NCI-H1092 (cell line): ENCODE data around the gene TMEM238.
"Not testable (repeated sequence)": the region's sequence is repeated elsewhere in the genome, so short reads cannot be mapped to it uniquely, and the experiment has no call there.

ENCODE experiments used
- DNase-seq: peaks from one replicate; lab custom pipeline; 2025; lab: John Stamatoyannopoulos, UW

The TMEM238 gene, protein sequence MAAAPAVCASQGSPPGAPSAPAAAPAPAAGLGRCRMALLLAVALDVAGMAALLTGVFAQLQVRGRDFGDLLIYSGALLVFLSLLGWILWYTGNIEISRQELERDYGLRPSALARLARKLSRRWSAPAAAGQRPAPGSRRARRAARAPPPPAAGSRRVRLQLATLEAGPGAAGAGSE

GRCh38 chr19:55384131-55384919 lies at the start of gene TMEM238:
TMEM238 (minus strand) TSS chr19:55384292; CDS start chr19:55384259, 33 bp downstream.
- DNase-seq: no peak

DNA sequence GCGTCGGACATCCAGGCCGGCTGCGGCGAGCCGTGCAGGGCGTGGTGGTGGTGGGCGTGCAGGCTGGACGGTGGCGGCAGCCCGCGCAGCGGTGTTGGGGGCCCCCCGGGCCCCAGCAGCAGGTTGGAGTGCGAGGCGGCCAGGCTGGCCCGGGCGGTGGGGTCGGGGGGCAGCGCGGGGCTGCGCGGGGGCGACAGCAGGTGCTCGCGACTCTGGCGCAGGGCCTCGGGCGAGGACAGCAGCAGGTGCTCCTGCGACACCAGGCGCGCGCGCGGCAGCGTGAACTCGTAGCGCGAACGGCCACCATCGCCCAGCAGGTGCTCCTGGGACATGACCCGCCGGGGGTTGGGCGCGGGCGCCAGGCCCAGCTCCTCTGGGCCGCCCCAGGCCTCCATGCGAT lies 49.2 kb upstream of the TMEM238 start:
- no peak for DNase-seq

DNA sequence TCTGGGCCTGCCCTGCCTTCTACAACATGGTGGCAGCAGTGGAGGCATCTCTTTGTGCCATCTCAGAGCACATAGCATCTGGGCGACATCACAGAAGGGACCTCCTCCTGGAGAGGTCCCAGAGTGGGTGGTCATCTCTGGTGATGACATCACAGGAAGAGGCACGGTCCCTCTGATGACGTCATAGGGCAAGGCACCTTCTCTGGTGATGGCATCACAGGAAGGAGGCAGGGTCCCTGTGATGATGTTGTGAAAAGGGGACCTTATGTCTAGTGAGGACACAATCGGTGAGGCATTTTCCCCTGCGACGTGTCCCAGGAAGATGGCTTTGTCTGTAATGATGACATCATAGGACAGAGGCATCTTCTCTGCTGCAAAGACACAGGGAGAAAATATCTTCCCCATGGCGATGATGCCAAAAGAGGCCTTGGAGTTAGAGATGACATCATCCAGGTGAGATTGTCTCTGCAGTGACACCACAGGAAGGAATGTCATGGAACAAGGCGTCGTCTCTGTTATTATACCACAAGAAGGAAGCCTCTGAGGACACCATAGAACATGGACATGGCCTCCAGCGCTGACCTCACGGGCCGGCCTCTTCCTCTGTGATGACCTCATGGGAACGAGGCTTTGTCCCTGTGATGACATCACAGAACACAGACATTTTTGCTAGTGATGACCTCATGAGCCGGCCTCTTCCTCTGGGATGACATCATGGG lies 48.3 kb upstream of the TMEM238 start:
- no peak for DNase-seq

GRCh38 chr19:55431183-55431582 lies 47.1 kb upstream of the TMEM238 start:
- DNase-seq: no peak

- DNase-seq: no peak
Observed at GRCh38 chr19:55426042-55426441, 42.0 kb upstream of the TMEM238 start.

DNA sequence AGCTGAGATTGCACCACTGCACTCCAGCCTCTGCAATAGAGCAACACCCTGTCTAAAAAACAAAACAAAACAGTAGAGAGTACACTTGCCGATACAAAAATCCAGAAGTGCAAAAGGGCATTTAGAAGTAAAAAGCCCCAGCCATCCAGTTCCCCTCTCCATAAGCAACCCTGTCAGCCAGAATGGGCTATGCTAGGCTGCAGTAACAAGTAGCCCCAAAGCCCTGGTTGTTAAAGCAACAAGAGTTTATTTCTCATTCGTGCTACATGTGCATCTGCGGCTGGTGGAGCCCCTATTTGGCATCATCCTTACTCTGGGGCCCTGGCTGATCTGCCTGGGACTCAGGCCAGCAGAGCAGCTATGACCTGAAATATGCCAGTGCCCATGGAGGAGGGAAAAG lies 40.4 kb upstream of the TMEM238 start:
- DNase-seq: no peak

GRCh38 chr19:55423225-55424005 lies 39.3 kb upstream of the TMEM238 start:
- DNase-seq: no peak

- not testable (repeated sequence) for DNase-seq
Observed at GRCh38 chr19:55421281-55421680, 37.2 kb upstream of the TMEM238 start.

GRCh38 chr19:55419624-55420236 lies 35.6 kb upstream of the TMEM238 start:
- DNase-seq: no peak

DNA sequence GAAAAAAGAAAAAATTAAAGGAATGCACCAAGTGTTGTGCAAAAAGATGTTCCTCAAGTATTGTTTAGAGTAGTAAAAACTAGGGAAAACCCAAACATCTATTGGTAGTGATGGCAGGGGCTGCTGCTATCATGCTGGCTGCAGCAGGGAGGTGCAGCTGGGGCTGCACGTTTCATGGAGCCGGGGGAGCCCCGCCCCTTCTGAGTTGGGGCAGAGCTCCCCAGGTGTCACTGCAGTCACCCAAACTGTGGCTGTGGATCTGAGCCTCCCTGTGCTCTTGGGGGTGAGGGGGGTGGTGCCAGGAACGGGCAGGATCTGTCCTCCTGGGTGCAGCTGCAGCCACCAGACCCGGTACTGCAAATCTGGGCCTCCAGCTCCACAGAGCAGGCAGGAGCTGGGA lies 35.0 kb upstream of the TMEM238 start:
- no peak for DNase-seq

GRCh38 chr19:55418185-55418584 lies 34.1 kb upstream of the TMEM238 start:
- DNase-seq: no peak

- DNase-seq: no peak
Observed at GRCh38 chr19:55410168-55410567, 26.1 kb upstream of the TMEM238 start.

- DNase-seq: not testable (repeated sequence)
Observed at GRCh38 chr19:55409179-55409578, 25.1 kb upstream of the TMEM238 start.

DNA sequence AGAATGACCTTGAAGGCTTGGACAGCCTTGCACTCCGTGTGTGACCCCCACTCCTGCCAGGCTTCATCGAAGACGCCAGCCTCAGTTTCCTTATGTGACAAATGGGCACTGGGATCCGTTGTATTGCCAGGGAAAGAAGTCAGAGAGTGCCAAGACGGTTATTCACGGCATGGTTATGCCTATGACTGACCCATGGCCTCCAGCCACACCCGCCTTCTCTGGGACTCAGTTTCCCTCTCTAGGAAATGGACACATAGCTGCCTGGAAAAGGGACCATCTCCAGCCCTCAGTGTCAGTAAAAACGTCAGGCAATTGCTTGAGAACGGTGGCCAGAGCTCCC lies 24.4 kb upstream of the TMEM238 start:
- DNase-seq: no peak

- peak; percentile 97 for DNase-seq
Observed at GRCh38 chr19:55407800-55408532, 23.9 kb upstream of the TMEM238 start.

GRCh38 chr19:55407550-55407799 lies 23.4 kb upstream of the TMEM238 start, which contains the start of gene UBE2S:
UBE2S (minus strand) TSS chr19:55407788; CDS start chr19:55407589, 199 bp downstream.
- not testable (repeated sequence) for DNase-seq

DNA sequence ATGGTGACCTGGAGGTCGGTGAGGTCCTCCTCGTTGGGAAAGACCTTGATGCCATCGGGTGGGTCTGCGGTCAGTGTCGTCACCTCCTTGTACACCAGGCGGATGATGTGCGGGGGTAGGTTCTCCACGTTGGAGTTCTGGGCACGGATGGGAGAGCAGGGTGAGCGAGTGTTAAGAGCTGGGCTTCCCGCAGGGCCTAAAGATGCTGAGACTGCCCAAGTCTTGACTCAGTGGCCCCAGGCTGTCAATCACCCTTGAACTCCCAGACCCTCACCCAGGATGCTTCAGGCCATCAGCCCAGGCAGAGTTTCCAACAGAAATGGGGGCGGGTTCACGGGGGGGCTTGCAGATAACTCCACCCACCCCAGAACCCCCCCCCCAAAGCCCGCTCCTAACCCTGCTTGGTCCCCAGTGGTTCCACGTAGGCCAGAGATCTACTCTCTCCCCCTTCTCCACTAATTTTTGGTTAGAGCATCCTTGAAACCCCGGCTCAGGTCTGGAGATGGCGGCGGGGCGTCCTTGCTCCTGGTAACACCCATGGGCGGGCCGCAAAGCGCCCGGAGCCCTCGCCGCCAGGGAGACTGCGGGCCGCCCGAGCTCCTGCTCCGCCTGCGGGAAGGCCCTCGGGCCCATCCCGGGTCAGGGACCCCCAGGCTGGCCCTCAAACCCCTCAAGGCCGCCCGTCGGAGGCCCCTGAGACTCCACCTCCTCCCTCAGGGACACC lies 22.9 kb upstream of the TMEM238 start:
- DNase-seq: no peak

- DNase-seq: no peak
Observed at GRCh38 chr19:55406091-55406825, 22.2 kb upstream of the TMEM238 start.

GRCh38 chr19:55405638-55406037 lies 21.5 kb upstream of the TMEM238 start:
- DNase-seq: no peak

DNA sequence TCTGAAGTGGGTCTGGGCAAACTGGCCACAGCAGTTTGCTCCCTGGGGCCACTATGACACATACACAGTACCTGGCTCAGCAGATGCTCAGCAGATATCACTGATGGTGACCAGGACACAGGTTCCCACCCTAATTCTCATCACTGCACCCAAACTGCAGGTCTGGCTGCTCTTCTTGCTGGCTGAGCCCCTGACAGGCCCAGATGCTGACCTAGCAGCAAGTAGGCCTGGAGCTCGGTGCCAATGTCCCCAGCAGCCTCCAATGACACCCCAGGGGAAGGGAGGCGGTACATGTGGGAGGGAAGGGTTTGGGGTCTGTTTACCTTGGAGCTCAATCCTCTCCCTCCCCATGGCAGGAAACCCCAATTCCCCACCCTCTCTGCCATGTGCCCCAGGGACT lies 18.4 kb upstream of the TMEM238 start:
- DNase-seq: no peak
